HepG2 (cell line): ENCODE results near the gene SLC13A2.

Experiments used
- EZH2 ChIP-seq: conservative IDR thresholded peaks from 2 replicates; pipeline ENCODE4 v1.6.1; 2012; ENCODE audit warnings: mild to moderate bottlenecking, low read depth, low read length, moderate library complexity
- GATA4 ChIP-seq: sonication (generic); IDR thresholded peaks from 2 replicates; pipeline ENCODE4 v1.6.1; 2016; ENCODE audit warnings: antibody characterized with exemption, low read depth, borderline replicate concordance

DNA sequence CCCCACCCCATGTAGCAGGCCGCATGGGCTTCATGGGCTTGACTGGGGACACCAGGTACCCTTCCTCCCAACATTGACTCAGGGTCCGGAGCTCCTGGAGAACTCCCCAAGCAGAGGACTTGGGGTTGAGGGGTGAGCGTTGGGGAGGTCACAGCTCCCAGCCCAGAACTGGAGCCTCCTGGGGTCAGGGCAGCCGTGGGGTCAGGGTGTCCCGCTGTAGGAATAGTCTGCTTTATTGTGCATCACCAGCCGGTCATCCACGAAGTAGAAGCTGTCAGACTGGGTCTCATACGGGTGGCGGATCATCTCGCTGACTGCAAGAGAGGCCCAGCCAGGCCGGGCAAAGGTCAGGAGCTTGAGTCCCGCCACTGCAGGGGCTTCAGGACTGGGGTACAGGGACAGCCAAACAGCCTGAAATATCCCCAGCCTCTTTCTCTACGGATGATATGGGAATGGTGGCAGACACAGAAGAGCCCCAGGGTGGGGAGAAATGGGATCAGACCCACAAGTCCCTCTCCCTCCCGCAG lies 73.7 kb downstream of the SLC13A2 start:
- TF ChIP-seq GATA4 (no peak), EZH2 (no peak)
